Esophagus squamous epithelium (tissue), 4 donors: Measurements from ENCODE around the gene PKP3.
"Not testable (repeated sequence)": the region's sequence is repeated elsewhere in the genome, so short reads cannot be mapped to it uniquely, and the experiment has no call there.

Source experiments
- POLR2A ChIP-seq, 4 donors: fragments of 450-650 bp; IDR thresholded peaks; one replicate each; pipeline ENCODE4 v1.6.1; 2017; ENCODE audit warnings: antibody characterized with exemption in 4 of 4, mild to moderate bottlenecking in 4 of 4, moderate library complexity in 3 of 4
- TF ChIP-seq, protein P1 (sequence below), 6 experiments: fragments of 450-650 bp in 4 of 6; fragments of 200-600 bp in 2 of 6; sonication (generic) in 2 of 6; IDR thresholded peaks; one replicate each; pipeline ENCODE4 v1.5.1; 2016 to 2019; ENCODE audit warnings: antibody characterized with exemption in 6 of 6, mild to moderate bottlenecking in 4 of 6, moderate library complexity in 4 of 6

GRCh38 chr11:424766-425165 lies 30.8 kb downstream of the PKP3 start:
- TF ChIP-seq, protein P1, sequence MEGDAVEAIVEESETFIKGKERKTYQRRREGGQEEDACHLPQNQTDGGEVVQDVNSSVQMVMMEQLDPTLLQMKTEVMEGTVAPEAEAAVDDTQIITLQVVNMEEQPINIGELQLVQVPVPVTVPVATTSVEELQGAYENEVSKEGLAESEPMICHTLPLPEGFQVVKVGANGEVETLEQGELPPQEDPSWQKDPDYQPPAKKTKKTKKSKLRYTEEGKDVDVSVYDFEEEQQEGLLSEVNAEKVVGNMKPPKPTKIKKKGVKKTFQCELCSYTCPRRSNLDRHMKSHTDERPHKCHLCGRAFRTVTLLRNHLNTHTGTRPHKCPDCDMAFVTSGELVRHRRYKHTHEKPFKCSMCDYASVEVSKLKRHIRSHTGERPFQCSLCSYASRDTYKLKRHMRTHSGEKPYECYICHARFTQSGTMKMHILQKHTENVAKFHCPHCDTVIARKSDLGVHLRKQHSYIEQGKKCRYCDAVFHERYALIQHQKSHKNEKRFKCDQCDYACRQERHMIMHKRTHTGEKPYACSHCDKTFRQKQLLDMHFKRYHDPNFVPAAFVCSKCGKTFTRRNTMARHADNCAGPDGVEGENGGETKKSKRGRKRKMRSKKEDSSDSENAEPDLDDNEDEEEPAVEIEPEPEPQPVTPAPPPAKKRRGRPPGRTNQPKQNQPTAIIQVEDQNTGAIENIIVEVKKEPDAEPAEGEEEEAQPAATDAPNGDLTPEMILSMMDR (IDR thresholded peaks at IDR 0.05), result not testable (repeated sequence)
- not testable (repeated sequence) for TF ChIP-seq POLR2A (IDR thresholded peaks at IDR 0.05)
